Mesenteric fat pad (tissue), 1 donor: Measurements from ENCODE around the gene ZBTB46. TPM values are rescaled to one million over a fixed set of nuclear protein-coding genes. Genes with fewer than 3 reads are reported as not detected.
"Not testable (repeated sequence)": the region's sequence is repeated elsewhere in the genome, so short reads cannot be mapped to it uniquely, and the experiment has no call there.

Experiments
- DNase-seq: peaks from one replicate; pipeline ENCODE4 v3.0.0-alpha.2; 2020; ENCODE audit warnings: low spot score
- total RNA-seq: library from RNA; stranded (reverse); fragmentation: NEBNext Ultra II Directional; extraction: Animal tissue kit (Norgen Biotek cat#: 25700); gene quantifications from one replicate; pipeline ENCODE4 v1.2.1, GENCODE V29; 2021
- donor health status: DM: yes; HTN: yes; CAD: no.

Gene ZBTB46
- total RNA-seq, 1 donor from 2014 or later: 34.7 TPM

DNA sequence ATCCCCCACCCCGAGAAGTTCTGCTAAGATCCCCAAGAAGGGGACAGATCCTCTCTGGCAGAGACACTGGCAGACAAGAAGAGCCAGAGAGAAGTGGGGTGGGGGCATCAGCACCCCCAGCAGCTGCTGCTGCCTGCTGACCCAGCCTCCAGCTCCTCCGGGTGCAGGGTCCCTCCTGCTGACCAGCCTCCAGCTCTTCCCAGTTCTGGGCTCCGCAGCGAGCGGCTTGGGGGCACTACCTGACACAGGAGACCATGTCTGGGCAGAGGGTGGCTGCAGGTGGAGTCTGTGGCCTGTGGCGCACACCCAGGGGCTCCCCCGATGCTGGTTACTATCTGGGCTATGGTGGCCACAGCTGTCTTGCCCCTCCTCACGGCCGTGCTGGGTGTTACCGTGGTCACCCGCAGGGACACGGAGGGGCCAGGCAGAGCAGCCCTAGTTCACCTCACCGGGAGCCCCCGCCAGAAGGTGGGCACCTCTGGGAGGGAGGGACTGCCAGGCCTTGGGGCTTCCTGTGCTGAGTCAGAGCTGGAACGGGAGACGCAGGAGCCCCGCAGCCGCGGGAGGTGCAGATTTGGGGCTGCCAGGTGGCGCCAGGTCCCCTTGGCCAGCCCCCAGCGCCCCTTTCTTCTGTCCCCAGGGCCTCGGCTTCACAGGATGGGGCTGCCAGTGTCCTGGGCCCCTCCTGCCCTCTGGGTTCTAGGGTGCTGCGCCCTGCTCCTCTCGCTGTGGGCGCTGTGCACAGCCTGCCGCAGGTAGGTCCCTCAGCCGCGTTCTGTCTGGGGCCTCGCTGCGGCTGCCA, 94.0 kb downstream of the ZBTB46 start:
- DNase-seq: no peak

GRCh38 chr20:63735859-63736718, 95.0 kb downstream of the ZBTB46 start, which contains the start of gene LIME1:
Gene LIME1 (plus strand): TSS chr20:63736664. CDS start chr20:63737550, 886 bp downstream.
- DNase-seq: no peak

DNA sequence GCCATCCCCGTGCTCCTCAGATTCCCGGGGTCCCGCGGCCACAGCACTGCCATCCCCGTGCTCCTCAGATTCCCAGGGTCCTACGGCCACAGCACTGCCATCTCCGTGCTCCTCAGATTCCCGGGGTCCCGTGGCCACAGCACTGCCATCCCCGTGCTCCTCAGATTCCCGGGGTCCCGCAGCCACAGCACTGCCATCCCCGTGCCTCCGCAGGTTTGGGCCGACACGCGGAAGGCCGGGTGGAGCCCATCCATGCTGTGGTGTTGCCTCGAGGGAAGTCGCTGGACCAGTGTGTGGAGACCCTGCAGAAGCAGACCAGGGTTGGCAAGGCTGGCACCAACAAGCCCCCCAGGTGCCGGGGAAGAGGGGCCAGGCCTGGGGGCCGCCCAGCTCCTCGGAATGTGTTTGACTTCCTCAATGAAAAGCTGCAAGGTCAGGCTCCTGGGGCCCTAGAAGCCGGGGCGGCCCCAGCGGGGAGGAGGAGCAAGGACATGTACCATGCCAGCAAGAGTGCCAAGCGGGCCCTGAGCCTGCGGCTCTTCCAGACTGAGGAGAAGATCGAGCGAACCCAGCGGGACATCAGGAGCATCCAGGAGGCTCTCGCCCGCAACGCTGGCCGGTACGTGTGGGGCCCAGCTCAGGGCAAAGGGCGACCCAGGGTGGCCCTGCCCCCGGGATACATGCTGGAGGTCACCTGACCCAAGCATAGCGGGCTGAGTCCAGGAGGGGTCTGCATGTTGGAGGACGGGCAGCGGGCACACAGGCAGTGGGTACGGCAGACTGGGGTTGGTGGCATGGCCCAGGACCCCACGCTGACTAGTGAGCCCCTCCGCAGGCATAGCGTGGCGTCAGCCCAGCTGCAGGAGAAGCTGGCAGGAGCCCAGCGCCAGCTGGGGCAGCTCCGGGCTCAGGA, 95.9 kb downstream of the ZBTB46 start:
- DNase-seq: no peak

DNA sequence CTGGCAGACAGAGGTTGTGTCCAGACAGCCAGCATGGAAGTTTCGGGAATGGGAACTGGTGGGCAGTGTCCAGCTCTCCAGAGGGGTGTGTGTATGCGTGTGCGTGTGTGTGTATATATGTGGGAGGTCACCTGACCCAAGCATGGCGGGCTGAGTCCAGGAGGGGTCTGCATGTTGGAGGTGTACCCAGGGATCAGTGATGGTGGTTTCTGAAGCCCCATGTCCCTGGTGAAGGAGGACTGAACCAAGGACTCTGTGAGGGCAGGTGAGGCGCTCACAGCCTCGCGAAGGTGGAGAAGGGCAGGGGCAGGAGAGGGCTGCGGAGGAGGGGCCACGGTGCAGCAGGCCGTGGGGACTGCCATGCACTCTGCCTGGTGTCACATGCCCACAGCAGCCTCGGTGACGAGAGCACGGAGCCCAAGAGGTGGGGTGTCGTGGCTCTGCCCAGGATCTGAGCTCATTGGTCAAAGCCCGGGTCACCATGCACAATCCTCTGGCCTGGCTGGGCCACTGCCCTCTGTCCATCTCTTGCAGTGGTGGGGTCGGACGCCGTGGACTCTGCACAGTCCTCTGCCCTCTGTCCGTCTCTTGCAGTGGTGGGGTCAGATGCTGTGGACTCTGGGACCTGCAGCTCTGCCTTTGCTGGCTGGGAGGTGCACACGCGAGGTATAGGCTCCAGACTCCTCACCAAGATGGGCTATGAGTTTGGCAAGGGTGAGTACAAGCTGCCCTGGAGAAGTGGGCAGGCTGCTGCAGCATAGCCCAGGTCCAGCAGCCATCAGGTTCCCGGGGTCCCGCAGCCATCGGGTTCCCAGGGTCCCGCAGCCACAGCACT, 96.7 kb downstream of the ZBTB46 start:
- DNase-seq: no peak

DNA sequence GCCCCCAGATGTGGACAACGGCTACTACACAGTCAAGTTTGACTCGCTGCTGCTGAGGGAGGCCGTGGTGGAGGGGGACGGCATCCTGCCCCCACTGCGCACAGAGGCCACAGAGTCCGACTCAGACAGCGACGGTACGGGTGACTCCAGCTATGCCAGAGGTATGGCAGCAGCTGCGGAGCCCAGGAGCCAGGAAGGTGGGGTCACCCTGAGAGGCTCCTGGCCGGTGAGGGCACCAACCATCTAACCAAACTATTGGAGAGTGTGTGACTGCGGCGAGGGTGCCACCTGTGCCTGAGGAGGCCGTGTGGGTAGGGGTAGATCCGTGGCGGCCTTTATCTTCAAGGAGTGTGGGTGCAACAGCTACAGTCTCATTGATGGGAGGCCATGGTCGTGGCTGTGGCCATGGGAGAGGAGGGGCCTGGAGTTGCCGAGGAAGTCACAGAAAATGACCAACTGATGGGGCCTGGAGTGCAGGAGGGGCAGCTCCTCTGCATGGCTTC, 97.4 kb downstream of the ZBTB46 start:
- DNase-seq: no peak

GRCh38 chr20:63733117-63733516, 97.9 kb downstream of the ZBTB46 start:
- DNase-seq: no peak

GRCh38 chr20:63732118-63733095, 98.7 kb downstream of the ZBTB46 start:
- DNase-seq: no peak

- no peak for DNase-seq
Observed at GRCh38 chr20:63731410-63731809, 99.7 kb downstream of the ZBTB46 start.

DNA sequence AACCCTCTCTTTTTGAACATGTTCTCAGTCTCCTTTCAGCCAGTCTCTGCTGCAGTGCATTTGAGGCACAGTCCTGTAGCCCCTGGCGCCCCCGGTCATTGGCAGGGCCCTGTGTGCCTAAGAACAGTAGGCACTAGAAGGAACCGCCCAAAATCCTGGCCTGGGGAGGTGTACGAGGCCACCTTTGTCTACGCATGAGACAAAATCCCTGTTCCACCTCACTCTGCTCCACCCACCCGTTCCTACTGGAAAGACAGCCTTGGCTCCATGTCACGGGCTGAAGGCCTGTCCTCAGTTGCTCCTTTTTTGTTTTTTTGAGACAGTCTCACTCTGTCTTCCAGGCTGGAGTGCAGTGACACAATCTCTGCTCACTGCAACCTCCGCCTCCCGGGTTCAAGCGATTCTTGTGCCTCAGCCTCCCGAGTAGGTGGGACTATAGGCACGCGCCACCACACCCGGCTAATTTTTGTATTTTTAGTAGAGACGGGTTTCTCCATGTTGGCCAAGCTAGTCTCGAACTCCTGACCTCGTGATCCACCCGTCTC, 100.8 kb downstream of the ZBTB46 start:
- not testable (repeated sequence) for DNase-seq

GRCh38 chr20:63722967-63723622, 108.0 kb downstream of the ZBTB46 start:
- not testable (repeated sequence) for DNase-seq

GRCh38 chr20:63718996-63719395, 112.1 kb downstream of the ZBTB46 start:
- DNase-seq: no peak

GRCh38 chr20:63714858-63715257, 116.2 kb downstream of the ZBTB46 start:
- DNase-seq: no peak

GRCh38 chr20:63712191-63712590, 118.9 kb downstream of the ZBTB46 start:
- no peak for DNase-seq

- no peak for DNase-seq
Observed at GRCh38 chr20:63711085-63711645, 119.9 kb downstream of the ZBTB46 start.

DNA sequence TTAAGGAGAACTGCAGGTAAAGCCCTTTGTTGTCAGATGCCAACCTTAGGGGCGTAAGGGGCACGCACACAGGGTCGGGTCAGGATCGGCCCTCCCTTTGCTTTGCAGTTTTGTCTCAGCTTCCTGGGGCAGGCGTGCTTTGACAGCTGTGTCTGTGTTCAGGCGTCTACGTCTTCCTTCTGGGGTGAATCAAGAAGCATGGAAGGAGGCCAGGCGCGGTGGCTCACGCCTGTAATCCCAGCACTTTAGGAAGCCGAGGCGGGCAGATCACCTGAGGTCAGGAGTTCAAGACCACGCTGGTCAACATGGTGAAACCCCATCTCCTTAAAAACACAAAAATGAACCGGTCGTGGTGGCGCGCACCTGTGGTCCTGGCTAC, 121.9 kb downstream of the ZBTB46 start:
- no peak for DNase-seq

GRCh38 chr20:63708301-63709148, 122.5 kb downstream of the ZBTB46 start:
- no peak for DNase-seq
